PFSK-1 (cell line): ENCODE results near the gene TUBA3E.

Source experiments
- FOXP2 ChIP-seq: optimal IDR thresholded peaks from 2 replicates; pipeline ENCODE3; 2011; ENCODE audit warnings: borderline replicate concordance, control low read depth, inconsistent platforms; ENCODE audit not compliant: insufficient read depth; ENCODE audit errors: extremely low read length, extremely low read depth
- POLR2AphosphoS5 ChIP-seq: IDR thresholded peaks from 2 replicates; pipeline ENCODE4 v1.6.1; 2012; ENCODE audit warnings: low read depth, mild to moderate bottlenecking, control low read depth, low read length, moderate library complexity
- REST ChIP-seq, 2 experiments: IDR thresholded peaks; 2 replicates each; pipeline versions ENCODE4 v1.6.1 to v1.8.0; 2011 to 2012; ENCODE audit warnings: low read depth in 2 of 2, low read length in 2 of 2, control low read depth in 1 of 2, inconsistent platforms in 1 of 2, mild to moderate bottlenecking in 1 of 2, moderate library complexity in 1 of 2; ENCODE audit not compliant: insufficient read depth in 1 of 2
- SIN3A ChIP-seq: IDR thresholded peaks from 2 replicates; pipeline ENCODE4 v1.6.1; 2012; ENCODE audit warnings: mild to moderate bottlenecking, low read length, moderate library complexity, borderline replicate concordance; ENCODE audit not compliant: insufficient read depth
- TAF1 ChIP-seq: IDR thresholded peaks from 2 replicates; pipeline ENCODE4 v1.6.1; 2012; ENCODE audit warnings: low read length, control low read depth, borderline replicate concordance; ENCODE audit not compliant: insufficient read depth

- TF ChIP-seq TAF1 (no peak), POLR2AphosphoS5 (no peak), SIN3A (no peak), FOXP2 (no peak), REST (IDR thresholded peaks at IDR 0.05; ENCODE audit: insufficient read depth in 1 of 2, low read depth in 2 of 2, low read length in 2 of 2) (no peak)
These were observed 43.2 kb downstream of the TUBA3E start for GRCh38 chr2:130154773-130155765.
